Sigmoid colon (tissue), 7 donors: ENCODE results near the gene EID2B. TPM values are rescaled to one million over a fixed set of nuclear protein-coding genes. Genes with fewer than 3 reads are reported as not detected.

Experiments
- DNase-seq: peaks from one replicate; pipeline ENCODE4 v3.0.0-alpha.2; 2019
- H3K27ac ChIP-seq, 4 donors: fragments of 200-600 bp; sonication (generic); one replicate each; pipeline ENCODE4 v1.5.1; 2016 to 2019; ENCODE audit warnings: mild to moderate bottlenecking in 1 of 4
- H3K27me3 ChIP-seq, 3 donors: fragments of 200-600 bp; sonication (generic); one replicate each; pipeline ENCODE4 v1.5.1; 2019; ENCODE audit warnings: mild to moderate bottlenecking in 1 of 3
- H3K36me3 ChIP-seq, 4 donors: fragments of 200-600 bp; sonication (generic); one replicate each; pipeline ENCODE4 v1.5.1; 2016 to 2019
- H3K4me1 ChIP-seq, 4 donors: fragments of 200-600 bp; sonication (generic); one replicate each; pipeline ENCODE4 v1.5.1; 2017 to 2019
- H3K4me3 ChIP-seq, 4 donors: fragments of 200-600 bp; sonication (generic); one replicate each; pipeline ENCODE4 v1.5.1; 2017 to 2019; ENCODE audit warnings: mild to moderate bottlenecking in 2 of 4, moderate library complexity in 1 of 4
- H3K9me3 ChIP-seq, 4 donors: fragments of 200-600 bp in 3 of 4; sonication (generic) in 3 of 4; one replicate each; pipeline versions ENCODE4 v1.5.1 to v1.6.1; 2013 to 2019
- EP300 ChIP-seq, 4 donors: sonication (generic); formaldehyde crosslinking; IDR thresholded peaks; one replicate each; pipeline ENCODE4 v1.6.1; 2017; ENCODE audit warnings: antibody characterized with exemption in 4 of 4
- POLR2A ChIP-seq, 2 donors: fragments of 450-650 bp; IDR thresholded peaks; one replicate each; pipeline ENCODE4 v1.6.1; 2016; ENCODE audit warnings: antibody characterized with exemption in 2 of 2, mild to moderate bottlenecking in 2 of 2, moderate library complexity in 2 of 2
- POLR2AphosphoS5 ChIP-seq, 4 donors: sonication (generic); formaldehyde crosslinking; IDR thresholded peaks; one replicate each; pipeline ENCODE4 v1.6.1; 2017; ENCODE audit warnings: antibody characterized with exemption in 4 of 4
- WGBS, 2 donors: extraction: QIAGEN DNeasy Blood & Tissue Kit; methylation state at CpG; one replicate each; pipeline ENCODE4 v1.1.7; 2013; 5-methylcytosine and 5-hydroxymethylcytosine counted together
- intact Hi-C: fragments of 100-400 bp; cut with DNase I; formaldehyde crosslinking; loops from one replicate; pipeline ENCODE4 v1.15.1; 2023
- polyA plus RNA-seq, 3 donors: library from polyadenylated mRNA; stranded (reverse); fragments of 200-250 nt; gene quantifications; one replicate each; pipeline ENCODE4 v1.2.3, GENCODE V29; 2013
- total RNA-seq, 4 donors: library from RNA; depleted of rRNA; stranded (reverse); fragments of >200 nt; gene quantifications; one replicate each; pipeline ENCODE4 v1.1.0, GENCODE V29; 2016
- TF ChIP-seq, protein P1 (sequence below), 4 experiments: fragments of 450-650 bp in 3 of 4; fragments of 200-600 bp in 1 of 4; IDR thresholded peaks; one replicate each; pipeline ENCODE4 v1.5.1; 2016 to 2019; ENCODE audit warnings: antibody characterized with exemption in 4 of 4, mild to moderate bottlenecking in 3 of 4, moderate library complexity in 2 of 4
- donor health status: healthy with polysubstance abuse.
- donor health status: Bipolar disorder and iron deficiency.
- donor health status: healthy.

EID2B gene, protein sequence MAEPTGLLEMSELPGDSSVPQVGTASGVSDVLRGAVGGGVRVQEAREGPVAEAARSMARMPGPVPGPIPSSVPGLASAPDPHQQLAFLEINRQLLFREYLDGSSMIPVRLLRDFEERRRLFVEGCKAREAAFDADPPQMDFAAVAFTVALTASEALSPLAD
- total RNA-seq (1 to 10 TPM; 3.9 to 7.7 (median 5.3) TPM), polyA plus RNA-seq (1 to 10 TPM in 2 of 3 donors, under 1 TPM in 1; 0.46 to 2.0 (median 1.8) TPM)

DNA sequence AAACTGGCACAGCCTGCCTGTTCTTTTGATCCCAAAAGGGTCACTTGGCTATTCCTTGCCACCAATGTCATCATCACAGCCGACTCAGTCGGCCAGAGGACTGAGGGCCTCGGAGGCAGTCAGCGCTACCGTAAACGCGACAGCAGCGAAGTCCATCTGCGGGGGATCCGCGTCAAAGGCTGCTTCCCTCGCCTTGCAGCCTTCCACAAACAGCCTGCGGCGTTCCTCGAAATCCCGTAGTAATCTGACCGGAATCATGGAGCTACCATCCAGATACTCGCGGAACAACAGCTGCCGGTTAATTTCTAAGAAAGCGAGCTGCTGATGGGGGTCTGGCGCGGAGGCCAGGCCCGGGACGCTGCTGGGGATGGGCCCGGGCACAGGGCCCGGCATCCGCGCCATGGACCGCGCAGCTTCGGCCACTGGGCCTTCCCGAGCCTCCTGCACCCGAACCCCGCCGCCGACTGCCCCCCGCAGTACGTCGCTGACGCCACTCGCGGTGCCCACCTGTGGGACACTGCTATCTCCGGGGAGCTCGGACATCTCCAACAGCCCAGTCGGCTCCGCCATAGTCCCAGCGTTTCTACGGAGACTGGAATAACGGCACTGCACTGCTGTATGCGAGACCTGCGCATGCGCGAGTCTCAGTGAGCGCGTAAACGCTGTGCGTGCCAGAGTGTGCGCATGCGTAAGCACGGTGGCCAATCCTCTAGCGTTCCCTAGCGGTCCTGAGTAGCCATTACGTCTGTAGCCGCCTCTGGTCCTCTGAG is at the start of gene EID2B:
Gene EID2B (minus strand): TSS at position 620 of the 770 bp plus-strand sequence. CDS start 50 bp downstream, at position 570.
- peak within 1 kb of the TSS; percentile 70 to 89 (median 78) for H3K4me3 ChIP-seq

DNA sequence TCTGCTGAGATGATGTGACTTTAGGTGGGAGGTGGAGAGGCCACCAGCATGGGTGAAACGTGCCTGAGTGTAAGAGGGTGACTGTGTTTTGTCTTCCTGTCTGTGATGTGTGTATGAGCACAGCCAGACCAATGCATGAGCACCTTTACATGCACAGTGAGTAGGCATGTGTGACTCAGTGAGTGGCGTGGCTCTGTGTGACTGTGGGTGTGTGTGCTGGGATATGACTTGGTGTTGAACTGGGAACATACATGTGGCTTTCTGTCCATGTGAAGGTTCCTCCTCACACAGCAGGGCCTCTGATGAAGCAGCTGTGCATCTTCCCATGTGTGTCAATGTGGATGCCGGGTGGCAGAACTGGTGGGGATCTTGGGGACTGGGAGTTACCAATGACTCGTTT is 49.8 kb upstream of the EID2B start:
- 61 to 67% methylated on average over 4 of the region's 4 CpGs for WGBS, 2 donors
- DNase-seq = no peak
- H3K27ac ChIP-seq = no peak overlapping the region

More for the DNA sequence above, at the start of gene EID2B:
- Histone ChIP-seq H3K27me3 (no peaks in the 10 kb centered on the region), H3K27ac (peak within 1 kb of the TSS; percentile 86 to 94 (median 92)), H3K4me1 (peaks cover 0 to 26% (median 13%) of the 10 kb centered on the region in 4 donors), H3K9me3 (no peaks in the 10 kb centered on the region), H3K36me3 (peaks cover 0 to 4% (median 0%) of the 10 kb centered on the region in 4 donors)
- TF ChIP-seq, protein P1, sequence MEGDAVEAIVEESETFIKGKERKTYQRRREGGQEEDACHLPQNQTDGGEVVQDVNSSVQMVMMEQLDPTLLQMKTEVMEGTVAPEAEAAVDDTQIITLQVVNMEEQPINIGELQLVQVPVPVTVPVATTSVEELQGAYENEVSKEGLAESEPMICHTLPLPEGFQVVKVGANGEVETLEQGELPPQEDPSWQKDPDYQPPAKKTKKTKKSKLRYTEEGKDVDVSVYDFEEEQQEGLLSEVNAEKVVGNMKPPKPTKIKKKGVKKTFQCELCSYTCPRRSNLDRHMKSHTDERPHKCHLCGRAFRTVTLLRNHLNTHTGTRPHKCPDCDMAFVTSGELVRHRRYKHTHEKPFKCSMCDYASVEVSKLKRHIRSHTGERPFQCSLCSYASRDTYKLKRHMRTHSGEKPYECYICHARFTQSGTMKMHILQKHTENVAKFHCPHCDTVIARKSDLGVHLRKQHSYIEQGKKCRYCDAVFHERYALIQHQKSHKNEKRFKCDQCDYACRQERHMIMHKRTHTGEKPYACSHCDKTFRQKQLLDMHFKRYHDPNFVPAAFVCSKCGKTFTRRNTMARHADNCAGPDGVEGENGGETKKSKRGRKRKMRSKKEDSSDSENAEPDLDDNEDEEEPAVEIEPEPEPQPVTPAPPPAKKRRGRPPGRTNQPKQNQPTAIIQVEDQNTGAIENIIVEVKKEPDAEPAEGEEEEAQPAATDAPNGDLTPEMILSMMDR (IDR thresholded peaks at IDR 0.05) = peak; percentile 94 to 99 (median 98)
- peak; percentile 44 to 74 for TF ChIP-seq POLR2A (IDR thresholded peaks at IDR 0.05)
- no peak for TF ChIP-seq EP300 (IDR thresholded peaks at IDR 0.05)
- peak; percentile 89 to 97 (median 94) for TF ChIP-seq POLR2AphosphoS5 (IDR thresholded peaks at IDR 0.05)
- WGBS, 2 donors = 0 to 1% methylated on average over 65 of the region's 65 CpGs
- intact Hi-C loops = loop anchor here (2.0 to 5.0 kb wide), 5 partner anchors 35 to 405 kb away; partner anchors contain the start of genes DLL3, PAK4, SAMD4B and TIMM50
- DNase-seq = peak; percentile 98

DNA sequence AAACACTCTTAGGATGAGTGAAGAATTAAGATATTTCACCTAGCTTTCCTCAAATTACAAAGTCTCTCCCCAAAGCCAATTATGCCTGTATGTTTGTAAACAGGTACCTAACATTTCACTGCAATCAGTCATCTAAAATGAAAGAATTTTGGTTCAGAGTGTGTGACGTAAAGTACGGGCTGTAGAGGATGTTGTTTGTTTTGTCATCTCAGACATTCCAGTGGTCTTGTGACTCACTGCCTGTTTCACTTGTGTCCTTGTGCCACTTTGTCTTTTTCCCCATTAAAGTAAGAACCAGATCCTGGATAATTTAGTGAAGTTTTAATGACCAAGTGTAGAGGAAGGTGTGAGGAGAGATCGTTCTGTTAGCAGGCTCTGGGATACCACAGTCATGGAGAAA is 36.0 kb upstream of the EID2B start:
- Histone ChIP-seq H3K4me3 (no peak overlapping the region), H3K27ac (no peak overlapping the region), H3K27me3 (no peaks in the 10 kb centered on the region), H3K4me1 (no peaks in the 10 kb centered on the region), H3K36me3 (no peaks in the 10 kb centered on the region), H3K9me3 (no peaks in the 10 kb centered on the region)
- WGBS, 2 donors = 27 to 51% methylated on average over 3 of the region's 3 CpGs
- intact Hi-C loops = no loop called here
- TF ChIP-seq POLR2A (IDR thresholded peaks at IDR 0.05) (no peak), POLR2AphosphoS5 (IDR thresholded peaks at IDR 0.05) (no peak), EP300 (IDR thresholded peaks at IDR 0.05) (no peak)
- TF ChIP-seq, protein P1 (IDR thresholded peaks at IDR 0.05) = no peak
- no peak for DNase-seq

More for the DNA sequence above, 49.8 kb upstream of the EID2B start:
- Histone ChIP-seq H3K27me3 (no peaks in the 10 kb centered on the region), H3K36me3 (no peaks in the 10 kb centered on the region), H3K9me3 (peaks cover 0 to 6% (median 0%) of the 10 kb centered on the region in 4 donors), H3K4me3 (no peak overlapping the region), H3K4me1 (no peaks in the 10 kb centered on the region)
- no peak for TF ChIP-seq POLR2AphosphoS5 (IDR thresholded peaks at IDR 0.05)
- TF ChIP-seq, protein P1 (IDR thresholded peaks at IDR 0.05) = no peak
- intact Hi-C loops = no loop called here

DNA sequence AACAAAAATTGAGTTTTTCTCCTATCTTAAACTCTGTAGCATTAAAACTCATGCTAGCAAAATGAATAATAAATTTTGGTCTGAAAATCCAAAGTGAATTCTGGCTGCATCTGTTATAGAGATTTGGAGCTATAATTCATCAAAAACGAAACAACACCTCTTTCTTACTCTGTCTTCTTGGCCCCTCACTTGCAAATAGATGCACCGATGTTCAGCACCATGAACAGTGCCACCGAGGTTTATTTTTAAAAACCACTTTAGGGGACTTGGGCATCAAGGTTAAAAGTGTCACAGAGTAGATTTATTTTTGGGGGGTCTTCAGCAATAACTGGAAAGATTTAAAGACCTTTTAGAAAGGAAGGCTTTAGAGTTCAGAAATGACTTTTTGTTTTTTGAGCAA is 33.4 kb upstream of the EID2B start:
- Histone ChIP-seq H3K27me3 (no peaks in the 10 kb centered on the region), H3K4me1 (no peaks in the 10 kb centered on the region), H3K36me3 (no peaks in the 10 kb centered on the region), H3K27ac (no peak overlapping the region), H3K4me3 (no peak overlapping the region), H3K9me3 (no peaks in the 10 kb centered on the region)
- no peak for DNase-seq
- intact Hi-C loops = no loop called here
- WGBS, 2 donors = 36 to 53% methylated on average over 3 of the region's 3 CpGs
- no peak for TF ChIP-seq EP300 (IDR thresholded peaks at IDR 0.05)

DNA sequence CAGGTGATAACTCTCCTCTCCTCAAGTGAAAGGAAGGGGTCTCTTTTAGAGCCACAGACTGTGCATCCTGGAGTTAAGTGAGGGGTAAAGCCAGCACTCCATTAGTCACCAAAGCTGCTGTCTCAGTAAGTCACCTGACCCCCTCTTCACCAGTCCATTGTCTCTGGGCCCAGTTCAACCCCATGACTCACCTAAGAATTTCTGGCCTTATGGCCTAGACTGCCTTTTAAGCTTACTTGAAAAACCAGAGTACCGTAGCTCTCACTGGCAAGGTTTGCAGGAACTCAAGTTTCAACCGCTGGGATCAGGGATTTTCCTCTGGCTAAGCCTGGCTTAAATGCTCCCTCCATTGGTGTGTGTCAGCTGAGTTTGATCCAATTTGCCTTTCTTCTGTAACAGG is 30.8 kb upstream of the EID2B start:
- Histone ChIP-seq H3K9me3 (no peaks in the 10 kb centered on the region), H3K36me3 (no peaks in the 10 kb centered on the region), H3K27me3 (no peaks in the 10 kb centered on the region), H3K27ac (no peak overlapping the region), H3K4me3 (no peak overlapping the region), H3K4me1 (no peaks in the 10 kb centered on the region)
- TF ChIP-seq, protein P1 (IDR thresholded peaks at IDR 0.05) = no peak
- no peak for TF ChIP-seq POLR2AphosphoS5 (IDR thresholded peaks at IDR 0.05)
- no peak for TF ChIP-seq EP300 (IDR thresholded peaks at IDR 0.05)
- no peak for TF ChIP-seq POLR2A (IDR thresholded peaks at IDR 0.05)
- 86 to 91% methylated on average over 2 of the region's 2 CpGs for WGBS, 2 donors
- intact Hi-C loops = no loop called here
- DNase-seq = no peak
